Measurements from ENCODE around the gene PRDM12. TPM values are rescaled to one million over a fixed set of nuclear protein-coding genes. Genes with fewer than 3 reads are reported as not detected.

PRDM12 gene
- total RNA-seq, 4 donors from 2014 or later = not detected

- H3K9me3 ChIP-seq = no peaks in the 10 kb centered on the region
- no peak for TF ChIP-seq POLR2A (IDR thresholded peaks at IDR 0.05)
- no peak for TF ChIP-seq CTCF (IDR thresholded peaks at IDR 0.05)
- TF ChIP-seq EP300 (IDR thresholded peaks at IDR 0.05) = no peak
- H3K4me3 ChIP-seq = no peak overlapping the region
- peaks cover 6 to 80% of the 10 kb centered on the region in 2 donors for H3K27me3 ChIP-seq
- no peak overlapping the region for H3K27ac ChIP-seq
- WGBS, 2 donors = 2 to 4% methylated on average over 55 to 58 of the region's 61 CpGs
- H3K36me3 ChIP-seq = no peaks in the 10 kb centered on the region
- peaks cover 0 to 63% (median 41%) of the 10 kb centered on the region in 4 donors for H3K4me1 ChIP-seq
- no peak for DNase-seq (ENCODE audit: low spot score in 2 of 2)
These were observed 1.3 kb downstream of the PRDM12 start for GRCh38 chr9:130665431-130666392.

GRCh38 chr9:130666393-130667119, 2.2 kb downstream of the PRDM12 start:
- peaks cover 0 to 54% (median 34%) of the 10 kb centered on the region in 4 donors for H3K4me1 ChIP-seq
- WGBS, 2 donors = 9 to 11% methylated on average over 54 of the region's 60 CpGs
- DNase-seq (ENCODE audit: low spot score in 2 of 2) = no peak
- H3K36me3 ChIP-seq = no peaks in the 10 kb centered on the region
- H3K4me3 ChIP-seq = no peak overlapping the region
- H3K27ac ChIP-seq = no peak overlapping the region
- TF ChIP-seq POLR2A (IDR thresholded peaks at IDR 0.05) = no peak
- no peak for TF ChIP-seq EP300 (IDR thresholded peaks at IDR 0.05)
- no peak for TF ChIP-seq CTCF (IDR thresholded peaks at IDR 0.05)
- H3K27me3 ChIP-seq = peaks cover 6 to 72% of the 10 kb centered on the region in 2 donors
- H3K9me3 ChIP-seq = no peaks in the 10 kb centered on the region

GRCh38 chr9:130667120-130667435, 2.7 kb downstream of the PRDM12 start:
- Histone ChIP-seq H3K36me3 (no peaks in the 10 kb centered on the region), H3K27me3 (peaks cover 6 to 67% of the 10 kb centered on the region in 2 donors), H3K4me1 (peaks cover 0 to 49% (median 32%) of the 10 kb centered on the region in 4 donors), H3K9me3 (no peaks in the 10 kb centered on the region), H3K27ac (no peak overlapping the region), H3K4me3 (no peak overlapping the region)
- TF ChIP-seq EP300 (IDR thresholded peaks at IDR 0.05) (no peak), CTCF (IDR thresholded peaks at IDR 0.05) (no peak), POLR2A (IDR thresholded peaks at IDR 0.05) (no peak)
- no peak for DNase-seq (ENCODE audit: low spot score in 2 of 2)
- 45 to 46% methylated on average over 4 of the region's 4 CpGs for WGBS, 2 donors

- Histone ChIP-seq H3K36me3 (no peaks in the 10 kb centered on the region), H3K27me3 (peaks cover 3 to 59% of the 10 kb centered on the region in 2 donors), H3K4me1 (peaks cover 0 to 38% (median 27%) of the 10 kb centered on the region in 4 donors), H3K9me3 (no peaks in the 10 kb centered on the region), H3K27ac (no peak overlapping the region), H3K4me3 (no peak overlapping the region)
- no peak for DNase-seq (ENCODE audit: low spot score in 2 of 2)
- TF ChIP-seq EP300 (IDR thresholded peaks at IDR 0.05) (no peak), POLR2A (IDR thresholded peaks at IDR 0.05) (no peak), CTCF (IDR thresholded peaks at IDR 0.05) (no peak)
- WGBS, 2 donors = 86 to 90% methylated on average over 11 to 12 of the region's 13 CpGs
These were observed 3.8 kb downstream of the PRDM12 start for GRCh38 chr9:130668196-130668595.

GRCh38 chr9:130668659-130669058, 4.3 kb downstream of the PRDM12 start:
- no peak for DNase-seq (ENCODE audit: low spot score in 2 of 2)
- no peaks in the 10 kb centered on the region for H3K9me3 ChIP-seq
- 50 to 66% methylated on average over 9 to 12 of the region's 12 CpGs for WGBS, 2 donors
- peaks cover 3 to 56% of the 10 kb centered on the region in 2 donors for H3K27me3 ChIP-seq
- H3K36me3 ChIP-seq = no peaks in the 10 kb centered on the region
- H3K27ac ChIP-seq = no peak overlapping the region
- no peak overlapping the region for H3K4me3 ChIP-seq
- no peak for TF ChIP-seq CTCF (IDR thresholded peaks at IDR 0.05)
- no peak for TF ChIP-seq POLR2A (IDR thresholded peaks at IDR 0.05)
- TF ChIP-seq EP300 (IDR thresholded peaks at IDR 0.05) = no peak
- peaks cover 0 to 33% (median 24%) of the 10 kb centered on the region in 4 donors for H3K4me1 ChIP-seq
